IMR-90 (cell line): ENCODE results near the gene LHFPL6. TPM values are rescaled to one million over a fixed set of nuclear protein-coding genes. Genes with fewer than 3 reads are reported as not detected.

Experiments
- ATAC-seq: fragments of 200-7000 bp; cut with Tn5 transposase; 2 replicates; pipeline ENCODE4 v1.9.1; 2020; ENCODE audit warnings: low read depth, mild to moderate bottlenecking, moderate library complexity
- BruUV-seq: library from RNA; stranded (reverse); fragments of 400-500 nt; replicated peaks from 2 replicates; lab custom pipeline; 2021; lab: Mats Ljungman, UMichigan
- CTCF ChIA-PET: fragments of 300-600 bp; formaldehyde crosslinking; extraction: SDS; loops from one replicate; lab custom pipeline; 2021; ENCODE audit warnings: antibody characterized with exemption; lab: Yijun Ruan, JAX
- POLR2A ChIA-PET: fragments of 300-600 bp; sonication (Branson Sonifier 250); formaldehyde crosslinking; loops from one replicate; lab custom pipeline; 2022; ENCODE audit warnings: antibody characterized with exemption; ENCODE audit not compliant: unreplicated experiment; lab: Charles Lee
- DNase-seq: peaks from one replicate; pipeline ENCODE4 v3.0.0; 2013
- H2AFZ ChIP-seq: replicated peaks from 2 replicates; pipeline ENCODE3; 2013; ENCODE audit warnings: low read length, mild to moderate bottlenecking; ENCODE audit not compliant: poor library complexity
- H2AK5ac ChIP-seq: 2 replicates; pipeline ENCODE4 v1.6.1; 2013; ENCODE audit warnings: low read depth, low read length, inconsistent platforms
- H2AK9ac ChIP-seq: replicated peaks from 2 replicates; pipeline ENCODE3; 2013; ENCODE audit warnings: mild to moderate bottlenecking, low read depth, low read length, moderate library complexity; ENCODE audit not compliant: poor library complexity
- H2BK120ac ChIP-seq: 2 replicates; pipeline ENCODE4 v1.6.1; 2013; ENCODE audit warnings: low read depth, low read length, inconsistent platforms
- H2BK15ac ChIP-seq: 3 replicates; pipeline ENCODE4 v1.6.1; 2013; ENCODE audit warnings: low read depth, low read length, inconsistent platforms
- H2BK20ac ChIP-seq: 2 replicates; pipeline ENCODE4 v1.6.1; 2013; ENCODE audit warnings: low read depth, mild to moderate bottlenecking, inconsistent platforms, low read length, moderate library complexity
- H2BK5ac ChIP-seq: 2 replicates; pipeline ENCODE4 v1.6.1; 2013; ENCODE audit warnings: mild to moderate bottlenecking, low read depth, low read length, inconsistent platforms; ENCODE audit not compliant: poor library complexity, severe bottlenecking
- H3K14ac ChIP-seq: replicated peaks from 2 replicates; pipeline ENCODE4 v1.6.1; 2013; ENCODE audit warnings: low read depth, low read length, inconsistent platforms
- H3K18ac ChIP-seq: 2 replicates; pipeline ENCODE4 v1.6.1; 2013; ENCODE audit warnings: low read depth, low read length, control low read depth
- H3K23ac ChIP-seq: 2 replicates; pipeline ENCODE4 v1.6.1; 2013; ENCODE audit warnings: low read depth, low read length, inconsistent platforms
- H3K27ac ChIP-seq: 2 replicates; pipeline ENCODE4 v1.5.1; 2013; ENCODE audit warnings: mild to moderate bottlenecking, control low read depth, low read length; ENCODE audit not compliant: insufficient read depth
- H3K27me3 ChIP-seq: 2 replicates; pipeline ENCODE4 v1.6.1; 2013; ENCODE audit warnings: low read length; ENCODE audit not compliant: control insufficient read depth, insufficient read depth
- H3K36me3 ChIP-seq: 2 replicates; pipeline ENCODE4 v1.6.1; 2013; ENCODE audit warnings: low read length, mixed read lengths; ENCODE audit not compliant: control insufficient read depth, insufficient read depth
- H3K4ac ChIP-seq: 2 replicates; pipeline ENCODE4 v1.6.1; 2013; ENCODE audit warnings: low read depth, low read length, inconsistent platforms
- H3K4me1 ChIP-seq: 2 replicates; pipeline ENCODE4 v1.6.1; 2013; ENCODE audit warnings: low read length, mixed read lengths; ENCODE audit not compliant: control insufficient read depth, insufficient read depth
- H3K4me2 ChIP-seq: 2 replicates; pipeline ENCODE4 v1.6.1; 2013; ENCODE audit warnings: low read depth, mild to moderate bottlenecking, control low read depth, low read length, moderate library complexity
- H3K4me3 ChIP-seq: 2 replicates; pipeline ENCODE4 v1.5.1; 2013; ENCODE audit warnings: low read depth, mild to moderate bottlenecking, control low read depth, low read length, moderate library complexity; ENCODE audit not compliant: insufficient read depth
- H3K56ac ChIP-seq: 2 replicates; pipeline ENCODE4 v1.6.1; 2013; ENCODE audit warnings: low read length, inconsistent platforms; ENCODE audit not compliant: insufficient read depth; ENCODE audit errors: extremely low read depth
- H3K79me1 ChIP-seq, 2 experiments: 2 replicates each; pipeline ENCODE4 v1.6.1; 2013; ENCODE audit warnings: low read length in 2 of 2, inconsistent platforms in 1 of 2, low read depth in 1 of 2
- H3K9ac ChIP-seq: 2 replicates; pipeline ENCODE4 v1.6.1; 2013; ENCODE audit warnings: low read depth, low read length, control low read depth
- H3K9me1 ChIP-seq: 2 replicates; pipeline ENCODE4 v1.6.1; 2013; ENCODE audit warnings: low read length, inconsistent platforms; ENCODE audit not compliant: insufficient read depth
- H3K9me3 ChIP-seq: 2 replicates; pipeline ENCODE4 v1.6.1; 2013; ENCODE audit warnings: low read length; ENCODE audit not compliant: control insufficient read depth, insufficient read depth
- H4K20me1 ChIP-seq: 2 replicates; pipeline ENCODE4 v1.6.1; 2013; ENCODE audit warnings: low read length, inconsistent platforms; ENCODE audit not compliant: insufficient read depth
- H4K5ac ChIP-seq: 2 replicates; pipeline ENCODE4 v1.6.1; 2013; ENCODE audit warnings: mild to moderate bottlenecking, low read depth, low read length, control low read depth
- H4K8ac ChIP-seq, 2 experiments: 2 replicates each; pipeline ENCODE4 v1.6.1; 2013; ENCODE audit warnings: low read depth in 2 of 2, low read length in 2 of 2, control low read depth in 1 of 2, inconsistent platforms in 1 of 2
- H4K91ac ChIP-seq: 2 replicates; pipeline ENCODE4 v1.6.1; 2013; ENCODE audit warnings: low read depth, low read length, inconsistent platforms; ENCODE audit not compliant: insufficient read depth
- BHLHE40 ChIP-seq: fragments of 150-350 bp; IDR thresholded peaks from 2 replicates; pipeline ENCODE4 v1.6.1; 2016; ENCODE audit warnings: mild to moderate bottlenecking, low read depth, low read length
- CEBPB ChIP-seq: IDR thresholded peaks from 2 replicates; pipeline ENCODE4 v1.6.1; 2012; ENCODE audit warnings: low read depth, low read length, improper control_type of control experiment
- CTCF ChIP-seq: conservative IDR thresholded peaks from 2 replicates; pipeline ENCODE4 v1.5.1; 2012; ENCODE audit warnings: mild to moderate bottlenecking, low read depth, low read length, improper control_type of control experiment
- FOS ChIP-seq: fragments of 150-350 bp; IDR thresholded peaks from 2 replicates; pipeline ENCODE4 v1.6.1; 2016; ENCODE audit warnings: low read depth, low read length
- MAFK ChIP-seq: IDR thresholded peaks from 2 replicates; pipeline ENCODE4 v1.6.1; 2012; ENCODE audit warnings: low read depth, low read length, improper control_type of control experiment
- NFE2L2 ChIP-seq: fragments of 150-350 bp; IDR thresholded peaks from 2 replicates; pipeline ENCODE4 v1.6.1; 2016; ENCODE audit warnings: low read depth, mild to moderate bottlenecking, low read length
- RAD21 ChIP-seq: IDR thresholded peaks from 2 replicates; pipeline ENCODE4 v1.6.1; 2012; ENCODE audit warnings: low read length, improper control_type of control experiment
- RCOR1 ChIP-seq: IDR thresholded peaks from 2 replicates; pipeline ENCODE4 v1.6.1; 2012; ENCODE audit warnings: mild to moderate bottlenecking, low read length, improper control_type of control experiment; ENCODE audit not compliant: insufficient replicate concordance
- USF2 ChIP-seq: fragments of 150-350 bp; IDR thresholded peaks from 2 replicates; pipeline ENCODE4 v1.6.1; 2017; ENCODE audit warnings: mild to moderate bottlenecking, antibody characterized with exemption, low read length, low read depth
- WGBS, 2 experiments: methylation state at CpG; one replicate each; pipeline versions ENCODE4 v1.1.5 to v1.1.7; 2013; ENCODE audit warnings: missing lambda C conversion rate in 2 of 2; ENCODE audit not compliant: insufficient read length in 1 of 2; ENCODE audit errors: extremely low coverage in 2 of 2; 5-methylcytosine and 5-hydroxymethylcytosine counted together
- dilution Hi-C: fragments of 300-500 bp; cut with HindIII; formaldehyde crosslinking; loops from one replicate; pipeline ENCODE4 v1.14.3; 2018; ENCODE audit warnings: low sequenced_read_pairs; ENCODE audit not compliant: unreplicated experiment
- in situ Hi-C: fragments of 300-500 bp; cut with MboI; formaldehyde crosslinking; loops from 3 replicates; pipeline ENCODE4 v1.14.3; 2019; ENCODE audit warnings: low sequenced_read_pairs, inconsistent platforms, mixed read lengths
- intact Hi-C: fragments of 100-400 bp; cut with micrococcal nuclease; formaldehyde crosslinking; loops from 2 replicates; pipeline ENCODE4 v1.10.0; 2022
- polyA plus RNA-seq, 3 experiments: library from polyadenylated mRNA; depleted of rRNA; stranded (reverse); fragments of >200 nt; gene quantifications; 2 replicates each; pipeline ENCODE4 v1.2.3, GENCODE V29; 2012; ENCODE audit warnings: low replicate concordance in 1 of 3
- total RNA-seq: library from RNA; depleted of rRNA; stranded (reverse); fragments of >200 nt; gene quantifications from 2 replicates; pipeline ENCODE4 v1.2.3, GENCODE V29; 2012
- TF ChIP-seq, protein P1 (sequence below): fragments of 150-350 bp; IDR thresholded peaks from 2 replicates; pipeline ENCODE4 v1.6.1; 2016; ENCODE audit warnings: low read depth, mild to moderate bottlenecking, low read length, moderate library complexity, borderline replicate concordance

The LHFPL6 gene
- total and polyA plus RNA-seq, 2 of the 4 experiments (the other 2 are of a cell fraction) = 24.7 to 36.1 TPM

- peaks cover 7% of the 10 kb centered on the region; the same call in 1 of the 2 replicates for H3K9me1 ChIP-seq
- no peaks in the 10 kb centered on the region for H3K9me3 ChIP-seq
- H3K18ac ChIP-seq = peak overlapping the region; percentile 93
- ChIA-PET CTCF (interaction anchor here (0.6 to 2.0 kb wide), 3 partner anchors 37 to 222 kb away, joined by 3 to 5 read pairs (median 3); no protein-coding TSS in a partner anchor), POLR2A (no interaction called here)
- H2BK120ac ChIP-seq = peak overlapping the region; percentile 86
- H4K91ac ChIP-seq = peak overlapping the region; percentile 60; the same call in 1 of the 2 replicates
- H4K20me1 ChIP-seq = no peaks in the 10 kb centered on the region
- H4K5ac ChIP-seq = peak overlapping the region; percentile 83; the same call in 1 of the 2 replicates
- H2AK5ac ChIP-seq = no peak overlapping the region
- TF ChIP-seq CTCF (no peak), RCOR1 (peak; percentile 15), RAD21 (no peak), MAFK (0 out of 2 replicates have a peak, but pooled peaks have one; percentile 4), FOS (peak; percentile 81), BHLHE40 (peak; percentile 94), NFE2L2 (peak; percentile 33; the same call in 1 of the 2 replicates), CEBPB (peak; percentile 84), USF2 (no peak; the same call in 1 of the 2 replicates)
- TF ChIP-seq, protein P1, sequence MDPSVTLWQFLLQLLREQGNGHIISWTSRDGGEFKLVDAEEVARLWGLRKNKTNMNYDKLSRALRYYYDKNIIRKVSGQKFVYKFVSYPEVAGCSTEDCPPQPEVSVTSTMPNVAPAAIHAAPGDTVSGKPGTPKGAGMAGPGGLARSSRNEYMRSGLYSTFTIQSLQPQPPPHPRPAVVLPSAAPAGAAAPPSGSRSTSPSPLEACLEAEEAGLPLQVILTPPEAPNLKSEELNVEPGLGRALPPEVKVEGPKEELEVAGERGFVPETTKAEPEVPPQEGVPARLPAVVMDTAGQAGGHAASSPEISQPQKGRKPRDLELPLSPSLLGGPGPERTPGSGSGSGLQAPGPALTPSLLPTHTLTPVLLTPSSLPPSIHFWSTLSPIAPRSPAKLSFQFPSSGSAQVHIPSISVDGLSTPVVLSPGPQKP = no peak
- no TSS peak for BruUV-seq
- intact Hi-C loops = loop anchor here (1.0 to 2.0 kb wide), 3 partner anchors 37 to 58 kb away; partner anchors contain the start of gene LHFPL6
- peak overlapping the region; percentile 7 to 87 for H4K8ac ChIP-seq
- DNase-seq (peak; percentile 95), ATAC-seq (peak; percentile 90)
- peaks cover 12% of the 10 kb centered on the region for H3K4me1 ChIP-seq
- H3K27me3 ChIP-seq = no peaks in the 10 kb centered on the region
- H3K36me3 ChIP-seq = no peaks in the 10 kb centered on the region
- H2AK9ac ChIP-seq = no peak overlapping the region
- peak overlapping the region; percentile 25; the same call in 1 of the 3 replicates for H2BK15ac ChIP-seq
- dilution Hi-C loops = no loop called here
- peak overlapping the region; percentile 34; the same call in 1 of the 2 replicates for H3K4me3 ChIP-seq
- H3K27ac ChIP-seq = peak overlapping the region; percentile 50; the same call in 1 of the 2 replicates
- peak overlapping the region; percentile 11; the same call in 1 of the 2 replicates for H3K9ac ChIP-seq
- peak overlapping the region; percentile 82 for H2BK20ac ChIP-seq
- peak overlapping the region; percentile 91 for H3K56ac ChIP-seq
- H2AFZ ChIP-seq = no peak overlapping the region
- H3K79me1 ChIP-seq = peaks cover 31 to 57% of the 10 kb centered on the region in 2 experiments
- H3K4me2 ChIP-seq = peak overlapping the region; percentile 96
- H3K4ac ChIP-seq = peak overlapping the region; percentile 74; the same call in 1 of the 2 replicates
- in situ Hi-C loops = no loop called here
- 80% methylated on average over 1 of the region's 6 CpGs; no CpG with 5 or more reads in 1 of the 2 experiments for WGBS, 2 experiments
- H2BK5ac ChIP-seq = peak overlapping the region; percentile 99
- peak overlapping the region; percentile 81; the same call in 1 of the 2 replicates for H3K23ac ChIP-seq
- peak overlapping the region; percentile 77 for H3K14ac ChIP-seq
Measured at GRCh38 chr13:39565036-39565949, 37.7 kb downstream of the LHFPL6 start.
